Calu3 (cell line): ENCODE data around the gene NEURL4. TPM values are rescaled to one million over a fixed set of nuclear protein-coding genes. Genes with fewer than 3 reads are reported as not detected.
"Not testable (repeated sequence)": the region's sequence is repeated elsewhere in the genome, so short reads cannot be mapped to it uniquely, and the experiment has no call there.

ENCODE experiments used
- Bru-seq: library from RNA; stranded (reverse); fragments of 400-500 nt; gene quantifications from one replicate; lab custom pipeline; 2021; lab: Mats Ljungman, UMichigan
- BruChase-seq, 2 experiments: library from RNA; stranded (reverse); fragments of 400-500 nt; gene quantifications; one replicate each; lab custom pipeline; 2021; lab: Mats Ljungman, UMichigan
- BruUV-seq: library from RNA; stranded (reverse); fragments of 400-500 nt; replicated peaks from 2 replicates; lab custom pipeline; 2021; lab: Mats Ljungman, UMichigan
- CTCF ChIA-PET: fragments of 300-600 bp; sonication (Branson Sonifier 250); formaldehyde crosslinking; loops from one replicate; lab custom pipeline; 2022; ENCODE audit warnings: antibody characterized with exemption; lab: Charles Lee
- DNase-seq: peaks from one replicate; pipeline ENCODE4 v3.0.0; 2022
- H3K27ac Mint-ChIP-seq: one replicate; pipeline ENCODE4 v1.8.0; 2022; ENCODE audit warnings: mixed read lengths; ENCODE audit not compliant: unreplicated experiment
- H3K27me3 Mint-ChIP-seq: one replicate; pipeline ENCODE4 v1.8.0; 2022; ENCODE audit warnings: mixed read lengths; ENCODE audit not compliant: unreplicated experiment
- H3K36me3 Mint-ChIP-seq: one replicate; pipeline ENCODE4 v1.8.0; 2022; ENCODE audit warnings: mild to moderate bottlenecking, moderate library complexity, mixed read lengths; ENCODE audit not compliant: insufficient read depth, unreplicated experiment
- H3K4me1 Mint-ChIP-seq: one replicate; pipeline ENCODE4 v1.8.0; 2022; ENCODE audit warnings: mild to moderate bottlenecking, low read depth, mixed read lengths; ENCODE audit not compliant: unreplicated experiment
- H3K4me3 Mint-ChIP-seq: one replicate; pipeline ENCODE4 v1.8.0; 2022; ENCODE audit warnings: mild to moderate bottlenecking, low read depth, moderate library complexity, mixed read lengths; ENCODE audit not compliant: unreplicated experiment
- H3K9me3 Mint-ChIP-seq: one replicate; pipeline ENCODE4 v1.8.0; 2022; ENCODE audit warnings: low read depth, mixed read lengths; ENCODE audit not compliant: unreplicated experiment
- intact Hi-C: fragments of 100-400 bp; cut with micrococcal nuclease; formaldehyde crosslinking; loops from one replicate; pipeline ENCODE4 v1.10.0; 2022; ENCODE audit not compliant: unreplicated experiment
- long read RNA-seq: library from polyadenylated mRNA; stranded (forward); transcript quantifications from one replicate; pipeline ENCODE4 v2.0.0, GENCODE V29; 2022
- total RNA-seq: library from RNA; stranded (reverse); gene quantifications from 2 replicates; pipeline ENCODE4 v1.2.3, GENCODE V29; 2022
- TF ChIP-seq, protein P1 (sequence below): fragments of 200-600 bp; IDR thresholded peaks from one replicate; pipeline ENCODE4 v1.8.0; 2022; ENCODE audit warnings: antibody characterized with exemption; ENCODE audit not compliant: unreplicated experiment

The NEURL4 gene
- total RNA-seq = 31.9 and 33.0 TPM in 2 replicates
- Bru-seq, nascent RNA = percentile 43 among the genes with signal in this experiment
- percentile 63 among the genes with signal in this experiment for BruChase-seq, experiment 1, labeled RNA remaining after a 6-hour chase
- BruChase-seq, experiment 2, labeled RNA remaining after a 2-hour chase = percentile 66 among the genes with signal in this experiment
- long read RNA-seq, partial matches to known transcripts = 1 of 4 reads
- long read RNA-seq, other reads (novel, unspliced or antisense) = 2 of 4 reads

DNA sequence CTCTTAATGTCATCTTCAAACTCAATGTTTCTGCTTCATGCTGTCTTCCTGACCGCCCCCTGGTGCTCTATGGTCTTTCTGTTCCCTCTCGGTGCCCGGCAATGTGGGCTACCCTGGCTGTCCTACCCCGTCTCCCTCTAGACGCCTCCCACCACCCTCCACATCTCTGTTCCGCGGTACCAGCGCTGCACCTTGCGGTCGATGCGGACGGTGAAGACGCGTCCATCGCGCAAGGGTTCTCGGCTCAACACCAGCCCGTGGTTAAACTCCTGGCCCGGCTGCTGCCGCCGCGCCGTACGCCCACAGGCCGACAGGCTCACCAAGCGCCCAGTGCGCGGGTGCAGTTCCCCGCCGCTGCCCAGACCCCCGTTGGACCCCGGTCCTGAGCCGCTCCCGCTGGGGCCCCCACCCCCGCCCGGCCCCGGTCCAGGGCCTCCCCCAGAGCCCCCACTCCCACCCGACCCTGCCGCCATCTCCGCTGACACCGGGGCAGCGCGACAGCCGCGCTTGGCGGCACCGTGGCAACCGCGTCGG, at the start of gene NEURL4:
NEURL4 (minus strand) TSS at position 496 of the 534 bp plus-strand sequence; CDS start at position 473, 23 bp downstream.
- no TSS peak for BruUV-seq
- DNase-seq = no peak
- H3K27ac Mint-ChIP-seq = peak within 1 kb of the TSS; percentile 98
- TF ChIP-seq, protein P1, sequence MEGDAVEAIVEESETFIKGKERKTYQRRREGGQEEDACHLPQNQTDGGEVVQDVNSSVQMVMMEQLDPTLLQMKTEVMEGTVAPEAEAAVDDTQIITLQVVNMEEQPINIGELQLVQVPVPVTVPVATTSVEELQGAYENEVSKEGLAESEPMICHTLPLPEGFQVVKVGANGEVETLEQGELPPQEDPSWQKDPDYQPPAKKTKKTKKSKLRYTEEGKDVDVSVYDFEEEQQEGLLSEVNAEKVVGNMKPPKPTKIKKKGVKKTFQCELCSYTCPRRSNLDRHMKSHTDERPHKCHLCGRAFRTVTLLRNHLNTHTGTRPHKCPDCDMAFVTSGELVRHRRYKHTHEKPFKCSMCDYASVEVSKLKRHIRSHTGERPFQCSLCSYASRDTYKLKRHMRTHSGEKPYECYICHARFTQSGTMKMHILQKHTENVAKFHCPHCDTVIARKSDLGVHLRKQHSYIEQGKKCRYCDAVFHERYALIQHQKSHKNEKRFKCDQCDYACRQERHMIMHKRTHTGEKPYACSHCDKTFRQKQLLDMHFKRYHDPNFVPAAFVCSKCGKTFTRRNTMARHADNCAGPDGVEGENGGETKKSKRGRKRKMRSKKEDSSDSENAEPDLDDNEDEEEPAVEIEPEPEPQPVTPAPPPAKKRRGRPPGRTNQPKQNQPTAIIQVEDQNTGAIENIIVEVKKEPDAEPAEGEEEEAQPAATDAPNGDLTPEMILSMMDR = no peak
- CTCF ChIA-PET = interaction anchor here (0.6 to 1.4 kb wide), 5 partner anchors 12 to 348 kb away, joined by 3 to 7 read pairs (median 4); no protein-coding TSS in a partner anchor
- H3K4me1 Mint-ChIP-seq = peaks cover 16% of the 10 kb centered on the region
- H3K9me3 Mint-ChIP-seq = no peaks in the 10 kb centered on the region
- intact Hi-C loops = no loop called here
- H3K27me3 Mint-ChIP-seq = peaks cover 20% of the 10 kb centered on the region
- peak within 1 kb of the TSS; percentile 85 for H3K4me3 Mint-ChIP-seq
- H3K36me3 Mint-ChIP-seq = peaks cover 23% of the 10 kb centered on the region

DNA sequence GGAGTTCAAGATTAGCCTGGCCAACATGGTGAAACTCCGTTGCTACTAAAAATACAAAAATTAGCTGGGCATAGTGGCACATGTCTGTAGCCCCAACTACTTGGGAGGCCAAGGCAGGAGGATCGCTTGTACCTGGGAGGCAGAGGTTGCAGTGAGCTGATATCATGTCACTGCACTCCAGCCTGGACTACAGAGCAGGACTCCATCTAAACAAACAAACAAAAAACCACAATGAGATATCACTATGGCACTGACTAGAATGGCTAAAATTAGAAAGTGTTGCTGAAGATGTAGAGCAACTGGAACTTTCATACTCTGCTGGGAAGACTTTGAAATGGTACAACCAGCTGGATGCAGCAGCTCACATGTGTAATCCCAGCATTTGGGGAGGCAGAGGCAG, 45.2 kb upstream of the NEURL4 start:
- no TSS peak for BruUV-seq
- intact Hi-C loops = no loop called here
- no peaks in the 10 kb centered on the region for H3K4me1 Mint-ChIP-seq
- peaks cover 8% of the 10 kb centered on the region for H3K27me3 Mint-ChIP-seq
- no peak overlapping the region for H3K4me3 Mint-ChIP-seq
- H3K9me3 Mint-ChIP-seq = no peaks in the 10 kb centered on the region
- CTCF ChIA-PET = no interaction called here
- TF ChIP-seq, protein P1 = no peak
- H3K27ac Mint-ChIP-seq = no peak overlapping the region
- no peaks in the 10 kb centered on the region for H3K36me3 Mint-ChIP-seq
- DNase-seq = no peak

DNA sequence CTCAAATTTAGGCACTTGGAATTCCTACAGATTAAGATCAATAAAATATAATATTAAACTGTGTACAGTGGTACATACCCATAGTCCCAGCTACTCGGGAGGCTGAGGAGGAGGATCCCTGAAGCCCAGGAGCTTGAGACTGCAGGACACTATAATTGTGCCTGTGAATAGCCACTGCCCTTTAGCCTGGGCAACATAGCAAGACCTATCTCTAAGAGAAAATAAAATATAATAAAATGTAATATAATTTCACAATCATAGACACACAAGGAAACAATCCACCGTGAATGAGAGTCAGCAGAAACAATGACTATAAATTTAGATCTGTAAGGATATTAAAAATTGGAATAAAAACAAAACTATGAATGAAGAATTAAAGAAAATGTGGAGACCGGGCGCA, 41.7 kb upstream of the NEURL4 start:
- DNase-seq = no peak
- BruUV-seq = no TSS peak
- CTCF ChIA-PET = interaction anchor here (1.5 kb wide), 1 partner anchor 15 kb away, joined by 5 read pairs; no protein-coding TSS in a partner anchor
- Mint-ChIP-seq H3K36me3 (no peaks in the 10 kb centered on the region), H3K4me1 (no peaks in the 10 kb centered on the region), H3K27me3 (peaks cover 13% of the 10 kb centered on the region), H3K27ac (no peak overlapping the region), H3K9me3 (no peaks in the 10 kb centered on the region), H3K4me3 (no peak overlapping the region)
- TF ChIP-seq, protein P1 = no peak
- intact Hi-C loops = no loop called here

DNA sequence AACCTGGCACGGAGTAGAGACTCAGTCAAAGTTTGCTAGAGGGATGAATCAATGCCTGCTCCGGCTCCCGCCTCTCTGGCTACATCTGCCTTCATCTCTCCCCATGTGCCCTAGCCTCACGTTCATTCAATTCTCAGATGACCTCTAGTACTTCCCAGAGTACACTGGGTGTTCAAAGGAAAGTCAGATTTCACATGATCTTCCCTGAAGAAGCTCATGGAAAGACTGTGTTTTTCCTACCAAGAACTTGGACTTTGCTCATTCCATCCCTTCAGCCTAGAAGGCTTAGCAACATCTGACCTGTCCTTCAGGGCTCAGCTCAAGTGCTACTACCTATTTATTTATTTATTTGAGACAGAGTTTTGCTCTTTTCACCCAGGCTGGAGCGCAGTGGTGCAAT, 40.7 kb upstream of the NEURL4 start:
- BruUV-seq = no TSS peak

DNA sequence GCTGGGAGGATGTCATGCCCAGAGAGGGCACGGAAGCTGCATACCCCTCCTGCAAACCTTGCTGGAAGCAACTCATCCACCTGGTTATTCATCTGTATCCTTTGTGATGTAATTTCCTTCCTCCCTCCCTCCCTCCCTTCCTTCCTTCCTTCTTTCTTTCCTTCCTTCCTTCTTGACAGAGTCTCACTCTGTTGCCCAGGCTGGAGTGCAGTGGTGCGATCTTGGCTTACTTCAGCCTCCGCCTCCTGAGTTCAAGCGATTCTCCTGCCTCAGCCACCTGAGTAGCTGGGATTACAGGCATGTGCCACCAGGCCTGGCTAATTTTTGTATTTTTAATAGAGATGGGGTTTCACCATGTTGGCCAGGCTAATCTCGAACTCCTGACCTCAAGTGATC, 39.5 kb upstream of the NEURL4 start:
- H3K4me1 Mint-ChIP-seq, H3K36me3 Mint-ChIP-seq, H3K9me3 Mint-ChIP-seq, intact Hi-C loops, H3K4me3 Mint-ChIP-seq, CTCF ChIA-PET, BruUV-seq, DNase-seq, H3K27ac Mint-ChIP-seq: not testable (repeated sequence)
- H3K27me3 Mint-ChIP-seq = peaks cover 13% of the 10 kb centered on the region

More for the DNA sequence above, 40.7 kb upstream of the NEURL4 start:
- no peaks in the 10 kb centered on the region for H3K9me3 Mint-ChIP-seq
- H3K27me3 Mint-ChIP-seq = peaks cover 13% of the 10 kb centered on the region
- DNase-seq = no peak
- H3K4me3 Mint-ChIP-seq = no peak overlapping the region
- CTCF ChIA-PET = interaction anchor here (0.6 to 1.5 kb wide), 2 partner anchors 14 to 185 kb away, joined by 3 to 5 read pairs; no protein-coding TSS in a partner anchor
- intact Hi-C loops = no loop called here
- H3K4me1 Mint-ChIP-seq = no peaks in the 10 kb centered on the region
- H3K27ac Mint-ChIP-seq = no peak overlapping the region
- TF ChIP-seq, protein P1 = no peak
- no peaks in the 10 kb centered on the region for H3K36me3 Mint-ChIP-seq
